ENCODE results near the gene LGR4.

The LGR4 gene

GRCh38 chr11:27398400-27398770 lies 74.2 kb downstream of the LGR4 start:
- no peak for DNase-seq

- DNase-seq: no peak
Observed at GRCh38 chr11:27397624-27398399, 74.8 kb downstream of the LGR4 start.

GRCh38 chr11:27396259-27396839 lies 76.2 kb downstream of the LGR4 start:
- DNase-seq: no peak

GRCh38 chr11:27395556-27396258 lies 76.9 kb downstream of the LGR4 start:
- no peak for DNase-seq

GRCh38 chr11:27394781-27395228 lies 77.8 kb downstream of the LGR4 start:
- no peak for DNase-seq

- DNase-seq: no peak
Observed at GRCh38 chr11:27392278-27393114, 80.1 kb downstream of the LGR4 start.

GRCh38 chr11:27391331-27392015 lies 81.1 kb downstream of the LGR4 start:
- DNase-seq: no peak

GRCh38 chr11:27390318-27391295 lies 82.0 kb downstream of the LGR4 start:
- no peak for DNase-seq

GRCh38 chr11:27388869-27389268 lies 83.7 kb downstream of the LGR4 start:
- DNase-seq: no peak

- no peak for DNase-seq
Observed at GRCh38 chr11:27388001-27388400, 84.6 kb downstream of the LGR4 start.

- DNase-seq: no peak
Observed at GRCh38 chr11:27387362-27387761, 85.2 kb downstream of the LGR4 start.

- no peak for DNase-seq
Observed at GRCh38 chr11:27386181-27386845, 86.3 kb downstream of the LGR4 start.

- DNase-seq: no peak
Observed at GRCh38 chr11:27385245-27385644, 87.3 kb downstream of the LGR4 start.

GRCh38 chr11:27384227-27384626 lies 88.4 kb downstream of the LGR4 start:
- no peak for DNase-seq

GRCh38 chr11:27383645-27384044 lies 88.9 kb downstream of the LGR4 start:
- DNase-seq: no peak

- no peak for DNase-seq
Observed at GRCh38 chr11:27381238-27381666, 91.3 kb downstream of the LGR4 start.

- DNase-seq: no peak
Observed at GRCh38 chr11:27380771-27381170, 91.8 kb downstream of the LGR4 start.

GRCh38 chr11:27379449-27379848 lies 93.1 kb downstream of the LGR4 start:
- DNase-seq: no peak

GRCh38 chr11:27375370-27375769 lies 97.2 kb downstream of the LGR4 start:
- DNase-seq: no peak

- DNase-seq: no peak
Observed at GRCh38 chr11:27373856-27374602, 98.6 kb downstream of the LGR4 start.

Measured in NCI-H187 (cell line).